Activated CD8-positive, alpha-beta memory T cell treated with anti-CD3 and anti-CD28 coated beads for 1 hour (primary cell): ENCODE results near the gene SLC35E1.

ENCODE experiments used
- DNase-seq, 2 donors: peaks; one replicate each; pipeline ENCODE4 v3.0.0-alpha.2; 2020; ENCODE audit warnings: low read depth in 1 of 2; ENCODE audit errors: extremely low read depth in 1 of 2

Gene SLC35E1

DNA sequence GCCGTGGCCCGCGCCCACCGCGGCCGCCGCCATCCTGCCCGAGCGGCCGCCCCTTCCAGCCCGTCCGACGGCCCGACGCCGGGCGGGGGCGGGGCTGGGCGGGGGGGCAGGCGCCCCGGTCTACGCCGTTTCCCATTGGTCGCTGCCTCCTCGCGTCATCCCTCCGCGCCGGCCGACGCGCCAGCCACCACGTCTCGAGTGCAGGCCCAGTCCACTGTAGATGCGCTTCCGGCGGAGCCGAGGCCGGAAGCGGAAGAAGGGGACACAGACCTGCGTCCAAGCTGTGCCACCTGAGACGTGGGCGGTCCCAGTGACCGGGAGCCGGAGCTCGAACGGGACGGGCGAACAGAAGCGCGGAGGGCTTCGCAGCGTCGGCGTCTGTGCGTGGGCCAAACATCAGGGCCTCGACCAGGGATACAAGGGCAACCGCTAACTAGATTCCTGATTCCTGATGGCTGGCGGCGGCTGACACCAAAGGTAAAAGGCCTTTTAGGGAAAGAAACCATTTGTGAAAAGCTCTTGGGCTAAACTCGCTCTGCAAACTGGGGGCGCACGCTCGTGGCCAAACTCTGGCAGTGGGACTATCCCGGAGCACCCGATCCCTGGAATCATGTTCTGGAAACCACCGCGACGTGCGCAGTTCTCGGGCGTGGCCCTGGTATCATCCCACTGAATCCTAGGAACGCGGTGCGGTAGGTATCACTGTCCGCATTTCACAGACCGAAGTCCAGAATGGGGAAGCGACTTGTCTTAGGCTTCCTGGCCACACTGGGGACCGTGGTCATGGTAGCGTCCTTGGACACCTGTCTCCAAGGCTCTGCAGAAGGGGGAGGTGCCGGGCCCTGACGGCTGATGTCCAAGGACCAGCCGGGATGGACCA is at the start of gene SLC35E1:
TSS of gene SLC35E1 (minus strand) at position 84 of the 880 bp plus-strand sequence. CDS start at position 33, 51 bp downstream.
- DNase-seq, result peak; percentile 63 to 85

DNA sequence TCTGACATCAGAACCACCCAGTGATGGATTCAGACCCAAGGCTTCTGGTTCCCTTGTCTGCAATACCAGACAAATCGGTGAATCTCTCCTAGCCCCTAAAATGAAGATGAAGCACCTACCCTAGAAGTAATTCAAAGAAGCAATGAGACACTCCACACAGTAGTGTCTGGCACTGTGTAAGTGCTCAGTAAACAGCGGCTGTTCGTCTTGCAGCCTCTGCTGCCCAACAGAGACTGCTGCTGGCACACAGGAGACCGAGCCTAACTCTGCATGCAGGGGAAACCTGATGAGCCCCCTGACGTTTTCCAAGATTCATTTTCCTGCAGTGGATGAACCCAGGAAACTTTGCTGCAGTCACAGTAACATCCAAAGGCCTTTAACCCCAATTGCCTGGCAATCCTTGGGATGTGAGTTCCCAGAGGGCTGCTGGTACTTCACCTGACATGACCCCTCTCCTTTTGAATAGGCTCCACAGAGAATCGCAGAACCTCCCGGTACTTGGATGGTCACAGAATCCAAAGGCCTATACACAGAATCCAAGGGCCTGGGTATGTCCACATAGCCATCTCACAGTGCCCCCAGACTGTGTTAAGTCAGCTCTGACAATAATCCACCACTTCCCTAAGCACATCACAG is 49.1 kb upstream of the SLC35E1 start:
- no peak for DNase-seq

DNA sequence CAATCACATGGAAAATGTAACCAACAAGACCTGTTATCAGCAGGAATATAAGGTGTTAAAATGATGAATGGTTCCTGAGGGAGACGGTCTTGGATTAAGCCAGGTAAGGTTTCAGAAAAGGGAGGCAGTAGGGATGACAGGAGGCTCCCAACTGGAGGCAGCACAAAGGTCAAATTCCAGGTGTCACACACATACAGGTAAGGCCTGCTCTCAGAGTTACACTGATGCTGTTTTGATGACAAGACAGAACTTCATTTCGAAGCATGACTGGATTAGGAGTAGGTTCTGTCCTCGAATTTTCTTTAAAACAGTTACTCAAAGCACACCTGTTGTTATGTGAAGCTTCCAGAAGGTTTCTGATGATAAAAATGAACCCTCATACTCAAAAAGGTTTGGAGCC is 48.4 kb upstream of the SLC35E1 start:
- no peak for DNase-seq

DNA sequence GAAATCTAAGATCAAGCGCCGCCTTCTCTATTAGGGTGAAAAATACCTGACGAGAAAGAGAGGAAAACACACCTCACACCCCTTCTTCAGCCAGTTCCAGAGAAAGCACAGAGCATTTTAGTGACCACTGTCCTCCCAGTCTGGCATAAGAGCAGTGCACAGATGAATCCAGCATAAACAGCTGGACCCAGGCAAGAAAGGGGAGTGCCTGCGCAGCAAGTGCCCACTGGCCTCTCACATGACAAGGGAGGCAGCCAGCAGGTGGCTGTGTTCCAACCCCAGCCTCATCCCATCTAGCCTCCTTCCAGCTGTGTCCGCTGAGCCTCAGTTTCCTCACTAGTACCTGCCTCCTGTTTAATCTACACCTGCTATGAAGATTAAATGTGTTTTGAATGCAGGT is 47.8 kb upstream of the SLC35E1 start:
- DNase-seq, result no peak

DNA sequence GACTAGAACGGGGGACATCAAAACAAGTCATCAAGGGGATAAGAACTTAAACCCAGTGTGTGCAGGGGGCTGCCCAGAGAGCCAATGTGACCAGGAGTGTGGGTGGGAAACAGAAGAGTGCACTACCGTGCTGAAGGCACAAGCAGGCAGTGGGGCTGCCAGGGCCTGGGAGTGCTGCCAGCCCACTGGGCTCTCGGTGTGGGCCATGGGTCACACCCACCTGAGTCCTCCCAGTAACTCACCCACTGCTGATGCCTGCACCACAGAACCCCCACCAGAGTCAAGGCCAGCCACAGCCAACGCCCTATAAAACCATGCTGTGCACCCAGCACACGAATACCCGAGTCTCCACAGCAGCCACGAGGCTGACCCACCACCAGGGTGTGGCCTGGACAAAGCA is 47.2 kb upstream of the SLC35E1 start:
- no peak for DNase-seq

DNA sequence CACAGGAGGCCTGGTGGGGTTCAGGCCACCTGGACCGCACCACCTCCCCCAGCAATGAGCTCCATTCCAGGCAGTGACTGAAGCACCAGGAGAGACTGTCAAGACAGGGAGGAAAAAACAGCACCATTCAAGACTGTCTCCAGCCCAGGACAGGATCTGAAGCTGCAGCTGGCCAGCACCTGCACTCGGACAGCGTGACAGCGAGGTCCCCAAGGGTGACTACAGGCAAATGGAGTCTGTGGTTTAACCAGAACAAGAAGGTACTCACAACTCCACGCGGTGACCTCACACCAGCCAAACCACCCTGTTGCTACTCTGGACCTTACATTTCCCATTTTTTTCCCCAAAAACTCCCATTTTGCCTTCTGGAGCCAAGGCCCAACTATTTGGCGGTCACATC is 46.0 kb upstream of the SLC35E1 start:
- no peak for DNase-seq

DNA sequence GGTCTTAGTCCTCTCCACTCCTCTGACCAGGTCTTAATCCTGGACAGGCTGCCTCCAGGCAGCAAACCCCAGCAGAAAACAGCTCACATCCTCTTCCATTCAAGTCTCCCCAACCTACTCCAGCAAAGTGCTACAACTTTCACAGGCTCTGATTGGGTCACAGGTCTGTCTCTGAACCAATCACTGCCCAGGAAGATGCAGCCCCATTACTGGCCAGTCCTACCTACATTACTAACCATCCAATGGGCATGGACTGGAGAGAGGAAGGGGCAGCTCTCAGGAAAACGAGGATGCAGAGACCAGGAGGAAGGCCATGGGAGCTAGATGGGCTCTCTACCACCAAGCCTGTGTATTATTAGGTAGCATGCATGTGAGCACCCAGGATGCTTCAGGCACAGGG is 43.6 kb upstream of the SLC35E1 start:
- no peak for DNase-seq

DNA sequence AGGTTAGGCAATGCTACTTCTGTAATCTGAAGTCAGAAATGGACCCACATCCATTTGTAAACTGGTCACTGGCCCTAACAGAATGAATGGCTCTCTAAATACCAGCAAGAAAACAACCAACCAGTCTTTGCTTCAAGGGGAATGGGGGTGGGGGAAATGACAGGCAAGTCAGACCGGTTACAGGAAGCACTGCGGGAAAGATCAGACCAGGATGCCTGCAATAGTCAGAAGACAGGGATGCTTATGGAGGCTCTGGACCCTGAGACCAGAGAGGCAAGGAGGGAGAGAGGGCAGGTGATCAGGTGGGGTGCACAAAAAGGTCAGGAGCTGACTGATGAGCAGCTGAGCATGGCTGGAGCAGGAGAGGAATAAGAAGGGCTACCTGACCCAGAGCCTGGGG is 42.7 kb upstream of the SLC35E1 start:
- no peak for DNase-seq

DNA sequence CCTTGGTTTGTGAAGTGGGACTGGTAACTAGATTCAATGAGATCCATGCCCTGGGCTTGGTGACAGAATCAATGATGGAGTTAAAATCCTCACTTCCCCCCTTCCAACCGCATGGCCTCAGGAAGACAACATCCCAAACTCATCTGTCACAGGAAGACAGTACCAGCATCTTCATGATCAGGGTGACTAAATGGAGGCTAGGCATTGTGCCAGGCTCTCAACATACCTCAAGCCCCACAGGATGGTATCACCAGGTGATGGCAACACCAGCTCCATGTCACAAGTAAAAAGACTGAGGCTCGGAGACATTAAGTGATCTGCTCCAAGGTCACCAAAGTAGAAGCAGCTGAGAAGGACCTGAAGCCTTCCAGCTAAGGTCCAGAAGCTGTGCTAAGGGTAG is 41.6 kb upstream of the SLC35E1 start:
- DNase-seq, result no peak

DNA sequence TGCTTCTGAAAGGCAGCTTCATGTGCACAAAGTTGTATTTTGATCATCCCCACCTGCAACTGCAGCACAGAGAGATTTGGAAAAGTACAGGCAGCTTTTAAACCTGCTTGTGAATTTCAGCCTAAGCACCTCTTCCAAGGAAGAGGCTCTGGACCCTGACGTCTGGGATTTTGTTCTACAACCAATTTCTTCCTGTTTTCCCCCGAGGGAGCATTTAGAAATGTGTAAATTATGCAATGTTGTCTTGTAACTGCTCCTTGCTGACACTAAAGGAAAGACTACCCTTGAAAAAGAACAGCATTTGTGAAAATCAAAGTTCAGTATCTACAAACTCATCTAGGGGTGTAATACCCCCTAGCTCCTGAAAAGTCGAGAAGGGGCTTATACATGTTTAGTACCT is 40.4 kb upstream of the SLC35E1 start:
- no peak for DNase-seq

DNA sequence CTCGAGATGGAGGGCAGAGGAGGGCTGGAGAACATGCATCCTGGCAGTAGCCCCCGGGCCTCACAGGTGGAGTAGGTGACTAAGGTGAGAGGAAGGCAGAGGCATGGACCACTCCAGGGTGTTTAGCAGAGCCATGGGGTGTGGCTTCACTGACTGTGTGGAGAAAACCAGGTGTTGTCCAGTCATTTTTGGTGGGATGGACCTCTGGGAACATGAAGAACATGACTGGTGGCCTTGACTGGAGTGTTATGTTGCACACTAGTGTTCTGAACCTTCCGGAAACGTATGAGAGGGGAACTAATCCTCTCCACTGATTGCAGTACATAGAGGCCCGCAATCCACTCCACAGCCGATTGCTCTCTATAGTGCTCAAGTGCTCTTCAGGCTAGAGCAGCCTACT is 38.9 kb upstream of the SLC35E1 start:
- DNase-seq, result no peak

DNA sequence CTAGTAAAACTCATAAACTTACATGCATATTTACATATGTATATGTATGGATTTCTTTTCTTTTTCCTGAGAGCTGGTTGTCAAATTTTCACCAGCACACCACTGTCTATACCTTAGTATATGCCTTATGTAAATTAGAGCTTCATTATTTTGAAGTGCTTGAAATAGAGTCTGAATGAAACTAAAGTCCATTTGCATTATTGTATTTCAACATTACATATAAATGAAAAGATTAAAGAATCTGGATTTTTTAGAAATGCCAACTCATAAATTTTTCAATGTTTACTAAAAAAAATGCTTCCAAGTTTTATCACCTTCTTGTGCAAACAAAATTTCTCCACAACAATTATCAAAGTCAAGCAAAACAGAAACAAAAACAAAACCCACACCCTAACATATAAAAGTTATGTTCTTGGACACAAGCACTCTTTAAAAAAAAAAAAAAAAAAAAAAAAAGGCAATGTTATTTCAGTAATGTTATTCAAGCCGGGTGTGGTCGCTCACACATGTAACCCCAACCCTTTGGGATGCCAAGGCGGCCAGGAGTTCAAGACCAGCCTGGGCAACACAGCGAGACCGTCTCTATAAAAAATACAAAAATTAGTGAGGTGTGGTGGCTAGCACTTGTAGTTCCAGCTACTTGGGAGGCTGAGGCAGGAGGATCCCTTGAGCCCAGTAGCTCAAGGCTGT is 37.4 kb upstream of the SLC35E1 start:
- DNase-seq, result no peak

DNA sequence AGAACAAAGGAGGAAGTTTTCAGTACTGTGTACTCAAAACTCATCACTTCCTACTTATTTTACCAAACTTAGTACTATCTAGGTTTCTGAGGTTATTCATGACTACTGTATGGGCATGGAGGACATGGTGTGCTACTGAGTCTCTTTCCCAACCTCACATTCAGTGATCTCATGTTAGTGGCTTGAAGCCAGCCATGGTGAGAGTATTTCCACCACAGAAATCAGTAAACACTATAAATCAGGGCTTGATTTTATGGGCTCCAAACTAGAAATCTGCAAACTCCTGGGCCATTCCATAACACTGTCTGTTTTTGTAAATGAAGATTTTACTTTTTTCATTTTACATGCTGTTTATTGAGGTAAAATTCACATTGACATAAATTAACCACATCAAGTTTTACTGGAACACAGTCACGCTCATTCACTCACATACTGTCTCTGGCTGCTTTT is 36.1 kb upstream of the SLC35E1 start:
- no peak for DNase-seq

DNA sequence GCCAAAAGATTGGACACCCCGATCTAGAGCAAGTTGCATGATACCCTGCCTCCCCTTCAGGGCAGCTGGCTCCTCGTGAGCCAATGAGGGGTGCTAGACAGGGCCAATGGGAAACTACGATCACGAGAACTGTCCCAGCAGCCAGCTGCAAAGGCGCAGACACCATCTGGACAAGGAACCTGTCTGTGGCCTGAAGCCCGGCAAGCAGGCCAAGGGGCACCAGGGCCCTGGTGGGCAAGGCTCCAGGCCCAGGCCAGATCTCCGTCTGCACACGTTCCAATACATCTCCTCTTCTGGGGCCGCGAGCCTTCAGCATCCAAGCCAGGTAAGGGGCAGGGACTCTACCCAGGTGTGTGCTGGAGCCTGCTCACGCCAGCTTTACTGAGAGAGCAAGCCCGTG is 35.6 kb upstream of the SLC35E1 start:
- no peak for DNase-seq

DNA sequence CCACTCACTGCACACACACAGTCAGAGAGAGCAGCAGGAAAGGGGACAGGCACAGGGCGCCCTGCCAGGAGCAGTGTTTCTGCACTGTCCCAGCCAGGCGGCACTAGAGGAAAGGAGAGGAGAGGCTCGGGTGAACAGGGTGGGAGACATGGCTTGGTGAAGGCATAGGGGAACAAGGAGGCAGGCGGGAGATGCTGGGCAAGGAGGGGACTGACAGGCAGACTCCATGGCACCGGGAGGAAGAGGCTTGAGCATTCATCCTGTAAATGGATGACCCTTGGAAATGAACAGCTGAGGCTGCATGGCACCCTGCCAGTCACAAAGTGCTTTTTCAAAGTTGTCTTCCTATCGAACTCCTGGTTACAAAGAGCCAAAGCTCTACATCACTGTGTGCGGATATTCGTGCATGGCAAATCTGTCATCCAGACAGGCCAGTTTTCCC is 33.4 kb upstream of the SLC35E1 start:
- DNase-seq, result no peak

DNA sequence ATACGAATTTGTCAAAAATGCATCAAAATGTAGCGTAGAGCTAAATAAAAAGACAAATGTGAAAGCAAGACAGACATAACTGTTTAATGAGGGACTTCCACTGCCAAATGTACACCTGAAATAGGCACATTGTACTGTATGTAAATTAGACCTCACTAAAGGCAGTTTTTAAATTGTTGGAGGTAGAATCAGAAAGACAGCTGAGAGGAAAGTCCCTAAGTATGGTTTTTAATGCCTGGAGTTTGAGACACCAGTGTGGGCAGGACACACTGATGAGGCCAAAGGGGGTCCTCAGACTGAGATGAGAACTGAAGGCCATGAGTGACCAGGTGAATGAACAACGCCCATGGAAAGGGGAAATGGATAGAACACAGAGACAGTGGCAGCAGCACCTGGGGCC is 32.9 kb upstream of the SLC35E1 start:
- no peak for DNase-seq

DNA sequence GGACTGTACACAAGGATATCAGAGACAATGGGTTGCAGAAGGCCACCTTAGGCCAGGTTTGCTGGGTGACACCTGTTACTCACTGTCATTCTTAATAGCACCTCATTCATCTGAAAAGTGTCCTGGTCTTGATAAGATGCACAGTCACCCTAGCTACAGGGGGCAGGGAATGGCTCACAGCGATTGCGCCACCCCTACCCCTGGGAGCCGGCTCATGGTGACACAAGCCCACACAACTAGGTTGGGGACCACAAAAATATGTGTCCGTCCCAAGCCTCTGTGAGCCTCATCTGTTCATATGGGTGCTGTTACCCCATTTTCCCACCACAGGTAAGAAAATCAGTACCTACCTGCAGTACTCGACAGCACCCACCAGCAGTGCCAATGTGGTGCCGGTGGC is 32.4 kb upstream of the SLC35E1 start:
- no peak for DNase-seq

DNA sequence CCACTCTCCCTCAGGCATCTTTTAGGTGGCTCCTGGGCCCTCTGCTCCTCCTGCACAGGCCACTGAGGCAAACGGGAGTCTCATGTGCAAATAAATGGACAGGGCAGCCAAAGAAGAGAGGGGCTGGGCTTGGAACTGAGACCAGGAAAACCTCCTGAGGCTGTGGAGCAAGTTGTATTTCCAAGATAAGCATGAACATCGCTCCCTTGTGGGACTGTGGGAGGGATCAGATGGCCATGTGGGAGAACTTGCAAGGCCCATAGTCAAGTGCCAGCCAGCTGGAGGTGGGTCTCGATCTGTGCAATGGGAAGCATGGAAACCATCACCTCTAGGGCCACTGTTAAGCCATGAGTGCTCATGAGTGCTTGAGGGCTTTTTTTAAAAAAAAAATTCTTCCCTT is 30.9 kb upstream of the SLC35E1 start:
- no peak for DNase-seq

DNA sequence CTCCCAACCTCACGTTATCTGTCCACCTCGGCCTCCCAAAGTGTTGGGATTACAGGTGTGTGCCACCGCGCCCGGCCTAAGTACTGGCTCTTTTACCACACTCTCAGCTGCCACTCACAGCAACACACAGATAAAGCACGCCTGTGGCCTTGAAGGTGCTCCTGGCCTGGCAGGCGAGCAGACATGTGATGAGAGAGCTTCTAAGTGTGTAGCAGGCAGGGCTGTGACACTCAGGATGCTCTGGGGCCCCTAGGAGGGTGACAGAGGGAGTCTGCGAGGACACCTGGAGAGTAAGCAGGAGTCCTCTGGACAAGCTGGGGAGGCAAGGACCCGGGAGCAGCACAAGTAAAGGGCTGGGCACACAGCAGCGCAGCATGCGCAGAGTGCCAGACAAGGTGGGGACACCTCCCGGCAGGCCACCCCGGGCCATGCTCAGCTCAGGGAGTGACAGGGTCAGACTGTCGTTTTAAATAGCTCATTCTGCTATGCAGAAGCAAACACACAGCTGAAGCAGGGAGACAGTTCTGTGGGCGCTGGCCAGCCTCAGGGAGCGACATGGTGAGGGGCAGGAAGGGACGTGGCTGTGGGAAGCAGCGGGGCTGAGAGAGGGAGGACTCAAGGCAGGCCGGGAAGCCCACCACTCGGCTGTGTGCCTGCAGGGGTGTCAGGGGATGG is 29.3 kb upstream of the SLC35E1 start:
- DNase-seq, result no peak

DNA sequence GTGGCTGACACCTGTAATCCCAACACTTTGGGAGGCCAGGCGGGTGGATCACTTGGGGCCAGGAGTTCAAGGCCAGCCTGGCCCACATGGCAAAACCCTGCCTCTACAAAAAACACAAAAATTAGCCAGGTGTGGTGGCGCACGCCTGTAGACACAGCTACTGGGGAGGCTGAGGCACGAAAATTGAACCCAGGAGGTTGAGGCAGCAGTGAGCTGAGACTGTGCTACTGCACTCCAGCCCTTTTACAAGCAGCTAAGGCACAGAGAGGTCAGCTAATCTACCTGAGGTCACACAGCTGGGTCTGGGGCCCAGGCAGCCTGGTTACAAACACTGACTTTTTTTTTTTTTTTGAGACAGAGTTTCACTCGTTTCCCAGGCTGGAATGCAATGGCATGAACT is 28.6 kb upstream of the SLC35E1 start:
- no peak for DNase-seq

DNA sequence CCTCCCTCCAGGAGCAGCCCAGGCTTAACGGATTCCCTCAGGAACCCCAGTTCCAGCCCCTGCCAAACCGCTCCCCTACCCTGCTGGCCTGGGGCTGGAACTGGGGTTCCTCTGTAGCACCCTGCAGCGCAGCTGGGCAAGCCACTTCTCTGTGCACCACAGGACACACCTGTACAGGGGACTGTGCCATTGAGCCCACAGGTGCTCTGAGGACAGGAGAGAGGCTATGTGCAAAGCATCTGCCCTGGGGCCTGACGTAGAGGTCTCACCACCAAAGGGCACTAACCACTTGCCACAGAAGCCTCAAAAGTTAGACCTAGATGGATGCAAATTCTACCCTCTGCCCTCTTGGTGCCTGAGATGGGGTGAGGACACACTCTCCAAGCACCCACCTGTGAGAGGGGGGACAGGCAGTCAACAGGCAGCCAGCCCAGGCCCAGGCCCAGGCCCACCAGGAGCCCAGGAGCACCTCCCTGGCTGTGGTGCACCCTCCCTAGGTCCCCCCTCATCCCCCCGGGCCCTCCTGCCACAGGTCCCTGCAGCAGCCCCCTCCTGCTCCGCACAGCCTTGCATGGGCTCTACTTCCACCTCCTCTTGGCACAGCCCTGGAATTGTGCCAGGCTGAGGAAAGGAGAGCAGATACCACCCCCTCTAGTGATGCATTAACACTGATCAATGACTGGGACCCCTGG is 27.6 kb upstream of the SLC35E1 start:
- DNase-seq, result no peak
